H9 (cell line): Measurements from ENCODE around the gene PITRM1. TPM values are rescaled to one million over a fixed set of nuclear protein-coding genes. Genes with fewer than 3 reads are reported as not detected.
A peak's percentile ranks its signal among the peaks of the same experiment; 100 is the strongest.

Source experiments
- DNase-seq: peaks from one replicate; pipeline ENCODE4 v3.0.0-alpha.2; 2017
- H2AFZ ChIP-seq: one replicate; pipeline ENCODE4 v1.6.1; 2013; ENCODE audit warnings: mild to moderate bottlenecking, low read length, control low read depth, moderate library complexity
- H2AK5ac ChIP-seq: 2 replicates; pipeline ENCODE4 v1.6.1; 2013; ENCODE audit warnings: low read length, control low read depth, mixed read lengths; ENCODE audit not compliant: insufficient read length
- H2BK120ac ChIP-seq: one replicate; pipeline ENCODE4 v1.6.1; 2013; ENCODE audit warnings: low read depth, mild to moderate bottlenecking, low read length, control low read depth, inconsistent platforms; ENCODE audit not compliant: poor library complexity, severe bottlenecking
- H2BK12ac ChIP-seq: 2 replicates; pipeline ENCODE4 v1.6.1; 2013; ENCODE audit warnings: low read length, control low read depth, mixed read lengths, low read depth; ENCODE audit not compliant: insufficient read length
- H2BK15ac ChIP-seq: 2 replicates; pipeline ENCODE4 v1.6.1; 2013; ENCODE audit warnings: low read depth, low read length, control low read depth
- H2BK20ac ChIP-seq: one replicate; pipeline ENCODE4 v1.6.1; 2013; ENCODE audit warnings: low read depth, mild to moderate bottlenecking, low read length, control low read depth, inconsistent platforms; ENCODE audit not compliant: poor library complexity, severe bottlenecking
- H2BK5ac ChIP-seq: 2 replicates; pipeline ENCODE4 v1.6.1; 2013; ENCODE audit warnings: low read length, control low read depth, mixed read lengths; ENCODE audit not compliant: insufficient read length
- H3K14ac ChIP-seq: 2 replicates; pipeline ENCODE4 v1.6.1; 2013; ENCODE audit warnings: low read length, control low read depth; ENCODE audit not compliant: insufficient read depth
- H3K18ac ChIP-seq: 2 replicates; pipeline ENCODE4 v1.6.1; 2013; ENCODE audit warnings: low read depth, mild to moderate bottlenecking, mixed read lengths, low read length, control low read depth; ENCODE audit not compliant: insufficient read length
- H3K23ac ChIP-seq: 2 replicates; pipeline ENCODE4 v1.6.1; 2013; ENCODE audit warnings: low read length, control low read depth, mixed read lengths, low read depth; ENCODE audit not compliant: insufficient read length
- H3K23me2 ChIP-seq: 2 replicates; pipeline ENCODE4 v1.6.1; 2013; ENCODE audit warnings: low read depth, mild to moderate bottlenecking, mixed read lengths, low read length, control low read depth; ENCODE audit not compliant: insufficient read length, poor library complexity, severe bottlenecking
- H3K27ac ChIP-seq: 2 replicates; pipeline ENCODE4 v1.5.1; 2013; ENCODE audit warnings: low read length, control low read depth, mixed read lengths, low read depth; ENCODE audit not compliant: insufficient read length
- H3K27me3 ChIP-seq: 2 replicates; pipeline ENCODE4 v1.6.1; 2013; ENCODE audit warnings: low read length, control low read depth, inconsistent platforms; ENCODE audit not compliant: insufficient read depth
- H3K4ac ChIP-seq: 2 replicates; pipeline ENCODE4 v1.6.1; 2013; ENCODE audit warnings: low read depth, mild to moderate bottlenecking, control low read depth, inconsistent platforms, low read length, moderate library complexity
- H3K4me1 ChIP-seq: 2 replicates; pipeline ENCODE4 v1.6.1; 2013; ENCODE audit warnings: low read length, control low read depth, inconsistent platforms; ENCODE audit not compliant: insufficient read depth
- H3K4me2 ChIP-seq: 2 replicates; pipeline ENCODE4 v1.6.1; 2013; ENCODE audit warnings: low read length, control low read depth, mixed read lengths; ENCODE audit not compliant: insufficient read length, insufficient read depth
- H3K56ac ChIP-seq: 2 replicates; pipeline ENCODE4 v1.6.1; 2013; ENCODE audit warnings: low read depth, mild to moderate bottlenecking, mixed read lengths, low read length, control low read depth; ENCODE audit not compliant: insufficient read length
- H3K79me1 ChIP-seq: 2 replicates; pipeline ENCODE4 v1.6.1; 2013; ENCODE audit warnings: low read depth, mild to moderate bottlenecking, moderate library complexity, low read length, control low read depth, inconsistent platforms; ENCODE audit not compliant: insufficient read depth, poor library complexity, severe bottlenecking
- H3K79me2 ChIP-seq: 2 replicates; pipeline ENCODE4 v1.6.1; 2013; ENCODE audit warnings: low read length, control low read depth, inconsistent platforms; ENCODE audit not compliant: insufficient read depth
- H3K9ac ChIP-seq: 2 replicates; pipeline ENCODE4 v1.6.1; 2013; ENCODE audit warnings: low read length, control low read depth, mixed read lengths; ENCODE audit not compliant: insufficient read length; ENCODE audit errors: extremely low read depth
- H3K9me3 ChIP-seq: one replicate; pipeline ENCODE4 v1.6.1; 2013; ENCODE audit warnings: low read depth, low read length, inconsistent platforms; ENCODE audit not compliant: control insufficient read depth
- H3T11ph ChIP-seq: one replicate; pipeline ENCODE4 v1.6.1; 2013; ENCODE audit warnings: mild to moderate bottlenecking, low read length, control low read depth, inconsistent platforms
- H4K20me1 ChIP-seq: one replicate; pipeline ENCODE4 v1.6.1; 2013; ENCODE audit not compliant: control insufficient read depth, insufficient read length, insufficient read depth
- H4K5ac ChIP-seq: 2 replicates; pipeline ENCODE4 v1.6.1; 2013; ENCODE audit warnings: low read depth, mild to moderate bottlenecking, mixed read lengths, low read length, control low read depth; ENCODE audit not compliant: insufficient read length
- H4K8ac ChIP-seq: replicated peaks from 2 replicates; pipeline ENCODE4 v1.6.1; 2013; ENCODE audit warnings: low read length, control low read depth, mixed read lengths, low read depth; ENCODE audit not compliant: insufficient read length
- H4K91ac ChIP-seq: 2 replicates; pipeline ENCODE4 v1.6.1; 2013; ENCODE audit warnings: low read depth, mild to moderate bottlenecking, moderate library complexity, mixed read lengths, low read length, control low read depth; ENCODE audit not compliant: insufficient read length
- H3K27ac Mint-ChIP-seq, 3 experiments: 2 replicates in 2 of 3; 3 replicates in 1 of 3; pipeline ENCODE4 v1.8.0; 2020 to 2021; ENCODE audit warnings: mixed read lengths in 3 of 3, mild to moderate bottlenecking in 1 of 3, moderate library complexity in 1 of 3
- H3K27me3 Mint-ChIP-seq: 2 replicates; pipeline ENCODE4 v1.8.0; 2021; ENCODE audit warnings: low read depth, mild to moderate bottlenecking, moderate library complexity, mixed read lengths
- H3K36me3 Mint-ChIP-seq, 3 experiments: 2 replicates in 2 of 3; 3 replicates in 1 of 3; pipeline ENCODE4 v1.8.0; 2020 to 2021; ENCODE audit warnings: low read depth in 3 of 3, mixed read lengths in 3 of 3; ENCODE audit not compliant: insufficient read depth in 1 of 3
- H3K4me1 Mint-ChIP-seq, 2 experiments: 2 replicates each; pipeline ENCODE4 v1.8.0; 2020; ENCODE audit warnings: mixed read lengths in 2 of 2
- H3K4me3 Mint-ChIP-seq, 2 experiments: 2 replicates in 1 of 2; 3 replicates in 1 of 2; pipeline ENCODE4 v1.8.0; 2020 to 2021; ENCODE audit warnings: mild to moderate bottlenecking in 2 of 2, mixed read lengths in 2 of 2, moderate library complexity in 1 of 2
- H3K9me3 Mint-ChIP-seq, 2 experiments: 2 replicates in 1 of 2; 3 replicates in 1 of 2; pipeline ENCODE4 v1.8.0; 2020; ENCODE audit warnings: mild to moderate bottlenecking in 2 of 2, mixed read lengths in 2 of 2, moderate library complexity in 1 of 2
- WGBS: extraction: QIAGEN DNeasy Blood & Tissue Kit; methylation state at CpG from one replicate; pipeline ENCODE4 v1.1.7; 2013; ENCODE audit warnings: missing lambda C conversion rate, low lambda C conversion rate, mixed read lengths; ENCODE audit not compliant: insufficient read length; ENCODE audit errors: extremely low coverage; 5-methylcytosine and 5-hydroxymethylcytosine counted together
- total RNA-seq: library from RNA; stranded (reverse); gene quantifications from 2 replicates; pipeline ENCODE4 v1.2.1, GENCODE V29; 2021
- TF ChIP-seq, protein P1 (sequence below): fragments of 200-600 bp; sonication (generic); conservative IDR thresholded peaks from 3 replicates; pipeline ENCODE4 v1.8.0; 2021; ENCODE audit warnings: antibody characterized with exemption, mild to moderate bottlenecking

The PITRM1 gene
- total RNA-seq, 1 experiment from 2014 or later = 27.8 TPM

DNA sequence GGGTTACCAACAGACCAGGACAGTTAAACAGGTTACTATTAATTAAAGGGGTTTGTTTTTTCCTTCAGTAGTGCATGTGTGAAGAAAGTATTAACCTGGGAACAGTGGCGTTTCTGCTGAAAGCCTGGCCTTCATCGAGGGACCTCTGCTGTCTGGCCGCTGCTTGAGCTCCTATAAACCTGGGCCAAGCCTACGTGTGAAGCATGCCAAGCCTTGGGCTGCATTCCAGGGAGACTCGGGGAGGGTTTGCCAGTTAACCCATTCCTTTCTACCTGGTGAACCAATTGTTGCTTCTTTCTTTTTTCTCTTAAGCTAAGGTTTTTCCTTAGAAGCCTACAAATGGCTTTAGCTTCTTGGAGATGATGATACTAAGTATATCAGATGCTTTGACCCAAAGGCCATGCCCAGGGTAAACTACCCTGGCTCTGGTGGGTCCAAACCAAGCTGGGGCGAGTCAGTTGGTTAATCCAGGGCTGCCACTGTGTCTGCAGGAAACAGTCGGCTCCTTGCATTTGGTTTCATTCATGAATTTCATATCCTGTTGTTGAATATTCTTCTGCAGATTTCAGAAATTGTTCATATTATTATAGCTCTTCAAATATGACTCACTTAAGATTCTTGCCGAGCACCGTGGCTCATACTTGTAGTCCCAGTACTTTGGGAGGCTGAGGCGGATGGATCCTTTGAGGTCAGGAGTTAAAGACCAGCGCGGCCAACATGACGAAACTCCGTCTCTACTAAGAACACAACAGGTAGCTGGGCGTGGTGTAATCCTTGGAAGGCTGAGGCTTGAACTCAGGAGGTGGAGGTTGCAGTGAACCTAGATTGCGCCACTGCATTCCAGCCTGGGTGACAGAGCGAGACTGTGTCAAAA lies 81.4 kb downstream of the PITRM1 start:
- peak overlapping the region; percentile 41 to 88 (median 86); a peak in 4 of 7 replicates for H3K27ac Mint-ChIP-seq
- Histone ChIP-seq H3K4ac (no peak overlapping the region), H2BK12ac (no peak overlapping the region), H3K27ac (no peak overlapping the region), H3K23me2 (no peaks in the 10 kb centered on the region), H3K56ac (no peak overlapping the region), H3K4me1 (peaks cover 6% of the 10 kb centered on the region; the same call in 1 of the 2 replicates), H3K79me1 (peaks cover 17% of the 10 kb centered on the region), H2BK5ac (no peak overlapping the region), H3K79me2 (peaks cover 14% of the 10 kb centered on the region; the same call in 1 of the 2 replicates), H2AK5ac (no peak overlapping the region), H2BK20ac (no peak overlapping the region), H3K4me2 (no peak overlapping the region), H4K8ac (no peak overlapping the region), H3K18ac (no peak overlapping the region), H3K27me3 (no peaks in the 10 kb centered on the region), H3K9ac (no peak overlapping the region), H4K91ac (no peak overlapping the region), H3K23ac (no peak overlapping the region), H4K20me1 (peaks cover 2% of the 10 kb centered on the region), H3T11ph (no peak overlapping the region), H3K9me3 (no peaks in the 10 kb centered on the region), H4K5ac (no peak overlapping the region), H3K14ac (no peak overlapping the region), H2BK120ac (no peak overlapping the region), H2AFZ (no peak overlapping the region), H2BK15ac (no peak overlapping the region)
- no peaks in the 10 kb centered on the region for H3K27me3 Mint-ChIP-seq
- TF ChIP-seq, protein P1, sequence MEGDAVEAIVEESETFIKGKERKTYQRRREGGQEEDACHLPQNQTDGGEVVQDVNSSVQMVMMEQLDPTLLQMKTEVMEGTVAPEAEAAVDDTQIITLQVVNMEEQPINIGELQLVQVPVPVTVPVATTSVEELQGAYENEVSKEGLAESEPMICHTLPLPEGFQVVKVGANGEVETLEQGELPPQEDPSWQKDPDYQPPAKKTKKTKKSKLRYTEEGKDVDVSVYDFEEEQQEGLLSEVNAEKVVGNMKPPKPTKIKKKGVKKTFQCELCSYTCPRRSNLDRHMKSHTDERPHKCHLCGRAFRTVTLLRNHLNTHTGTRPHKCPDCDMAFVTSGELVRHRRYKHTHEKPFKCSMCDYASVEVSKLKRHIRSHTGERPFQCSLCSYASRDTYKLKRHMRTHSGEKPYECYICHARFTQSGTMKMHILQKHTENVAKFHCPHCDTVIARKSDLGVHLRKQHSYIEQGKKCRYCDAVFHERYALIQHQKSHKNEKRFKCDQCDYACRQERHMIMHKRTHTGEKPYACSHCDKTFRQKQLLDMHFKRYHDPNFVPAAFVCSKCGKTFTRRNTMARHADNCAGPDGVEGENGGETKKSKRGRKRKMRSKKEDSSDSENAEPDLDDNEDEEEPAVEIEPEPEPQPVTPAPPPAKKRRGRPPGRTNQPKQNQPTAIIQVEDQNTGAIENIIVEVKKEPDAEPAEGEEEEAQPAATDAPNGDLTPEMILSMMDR = no peak
- H3K4me3 Mint-ChIP-seq = peak overlapping the region in 1 of 2 experiments; percentile 58; a peak in 1 of 5 replicates
- peaks cover 48 to 49% of the 10 kb centered on the region in 2 experiments for H3K4me1 Mint-ChIP-seq
- no peaks in the 10 kb centered on the region for H3K9me3 Mint-ChIP-seq
- DNase-seq = no peak
- WGBS = no CpG with 5 or more reads among the region's 17 CpGs
- H3K36me3 Mint-ChIP-seq = peaks cover 11 to 34% (median 25%) of the 10 kb centered on the region in 3 experiments; a peak in 6 of 7 replicates
